Esophagus muscularis mucosa (tissue), 4 donors: ENCODE measurements around the gene NAA80. TPM values are rescaled to one million over a fixed set of nuclear protein-coding genes. Genes with fewer than 3 reads are reported as not detected.
A peak's percentile ranks its signal among the peaks of the same experiment; 100 is the strongest.
"Not testable (repeated sequence)": the region's sequence is repeated elsewhere in the genome, so short reads cannot be mapped to it uniquely, and the experiment has no call there.

Source experiments
- DNase-seq: peaks from one replicate; pipeline ENCODE4 v3.0.0-alpha.2; 2017; ENCODE audit errors: extremely low spot score
- H3K27ac ChIP-seq, 4 donors: fragments of 200-600 bp; sonication (generic); replicated peaks in 1 of 4; 1 replicate in 3 of 4; 2 replicates in 1 of 4; pipeline ENCODE4 v1.5.1; 2016 to 2019; ENCODE audit warnings: mild to moderate bottlenecking in 1 of 4
- H3K27me3 ChIP-seq, 4 donors: fragments of 200-600 bp; sonication (generic); one replicate each; pipeline versions ENCODE4 v1.5.1 to v1.6.0; 2016 to 2019
- H3K36me3 ChIP-seq, 4 donors: fragments of 200-600 bp; sonication (generic); one replicate each; pipeline ENCODE4 v1.5.1; 2016 to 2019
- H3K4me1 ChIP-seq, 4 donors: fragments of 200-600 bp; sonication (generic); one replicate each; pipeline ENCODE4 v1.5.1; 2016 to 2019
- H3K4me3 ChIP-seq, 4 donors: fragments of 200-600 bp; sonication (generic); 1 replicate in 2 of 4; 2 replicates in 2 of 4; pipeline ENCODE4 v1.5.1; 2016 to 2019; ENCODE audit warnings: mild to moderate bottlenecking in 4 of 4, moderate library complexity in 1 of 4
- H3K9me3 ChIP-seq, 4 donors: fragments of 200-600 bp; sonication (generic); 1 replicate in 3 of 4; 2 replicates in 1 of 4; pipeline ENCODE4 v1.5.1; 2016 to 2019
- CTCF ChIP-seq, 3 experiments: fragments of 200-600 bp in 2 of 3; fragments of 450-650 bp in 1 of 3; sonication (generic) in 2 of 3; IDR thresholded peaks; one replicate each; pipeline ENCODE4 v1.5.1; 2017 to 2019; ENCODE audit warnings: antibody characterized with exemption in 3 of 3, mild to moderate bottlenecking in 2 of 3, moderate library complexity in 1 of 3
- EP300 ChIP-seq: sonication (generic); formaldehyde crosslinking; IDR thresholded peaks from one replicate; pipeline ENCODE4 v1.6.1; 2017; ENCODE audit warnings: antibody characterized with exemption
- POLR2A ChIP-seq: fragments of 450-650 bp; IDR thresholded peaks from one replicate; pipeline ENCODE4 v1.6.1; 2017; ENCODE audit warnings: antibody characterized with exemption, moderate library complexity, mild to moderate bottlenecking, low read depth
- POLR2AphosphoS5 ChIP-seq, 2 donors: sonication (generic); formaldehyde crosslinking; IDR thresholded peaks; one replicate each; pipeline ENCODE4 v1.6.1; 2017; ENCODE audit warnings: antibody characterized with exemption in 2 of 2
- WGBS: methylation state at CpG from one replicate; pipeline ENCODE4 v1.1.5; 2018; 5-methylcytosine and 5-hydroxymethylcytosine counted together
- intact Hi-C: fragments of 100-400 bp; cut with DNase I; formaldehyde crosslinking; loops from one replicate; pipeline ENCODE4 v1.15.1; 2023
- total RNA-seq, 4 donors: library from RNA; depleted of rRNA; stranded (reverse); fragments of >200 nt; gene quantifications; one replicate each; pipeline versions ENCODE4 v1.1.0 to v1.2.1, GENCODE V29; 2016

NAA80 gene
- total RNA-seq, 4 donors from 2014 or later: 6.8 to 9.5 (median 8.0) TPM

- Histone ChIP-seq H3K4me1 (peaks cover 35 to 72% (median 57%) of the 10 kb centered on the region in 4 donors), H3K27me3 (peaks cover 0 to 40% (median 5%) of the 10 kb centered on the region in 4 donors), H3K36me3 (peaks cover 0 to 24% (median 9%) of the 10 kb centered on the region in 4 donors), H3K4me3 (peak overlapping the region; percentile 39 to 57 (median 42)), H3K27ac (peak overlapping the region in 3 of 4 donors; percentile 19 to 56 (median 32)), H3K9me3 (no peaks in the 10 kb centered on the region)
- intact Hi-C loops: loop anchor here (2.0 to 5.0 kb wide), 4 partner anchors 14 to 151 kb away; partner anchors contain the start of gene GNAT1
- DNase-seq: no peak
- WGBS: 12% methylated on average over 25 of the region's 61 CpGs
- TF ChIP-seq EP300 (no peak), CTCF (IDR thresholded peaks at IDR 0.05) (peak; percentile 97 to 99 (median 98)), POLR2AphosphoS5 (IDR thresholded peaks at IDR 0.05) (peak; percentile 67 to 81), POLR2A (no peak)
These were observed 26.1 kb downstream of the NAA80 start for GRCh38 chr3:50272911-50273688.

- not testable (repeated sequence) for H3K9me3 ChIP-seq, DNase-seq
- intact Hi-C loops: loop anchor here (2.0 to 5.0 kb wide), 4 partner anchors 14 to 150 kb away; partner anchors contain the start of gene GNAT1
- H3K4me1 ChIP-seq: peaks cover 40 to 78% (median 63%) of the 10 kb centered on the region in 4 donors
- H3K27ac ChIP-seq: peak overlapping the region in 2 of 4 donors; percentile 3 to 19
- peaks cover 0 to 24% (median 9%) of the 10 kb centered on the region in 4 donors for H3K36me3 ChIP-seq
- H3K4me3 ChIP-seq: peak overlapping the region in 1 of 4 donors; percentile 39
- peaks cover 0 to 40% (median 5%) of the 10 kb centered on the region in 4 donors for H3K27me3 ChIP-seq
- WGBS: 61% methylated on average over 10 of the region's 10 CpGs
These were observed 26.7 kb downstream of the NAA80 start for GRCh38 chr3:50272538-50272910.

- TF ChIP-seq POLR2AphosphoS5 (IDR thresholded peaks at IDR 0.05): no peak
- TF ChIP-seq POLR2A: no peak
- no peak for TF ChIP-seq EP300
- no peak for TF ChIP-seq CTCF (IDR thresholded peaks at IDR 0.05)
- no peak for DNase-seq
- H3K4me1 ChIP-seq: peaks cover 47 to 87% (median 73%) of the 10 kb centered on the region in 4 donors
- H3K27ac ChIP-seq: peak overlapping the region in 2 of 4 donors; percentile 13 to 23
- no peaks in the 10 kb centered on the region for H3K9me3 ChIP-seq
- peaks cover 0 to 17% (median 6%) of the 10 kb centered on the region in 4 donors for H3K36me3 ChIP-seq
- WGBS: 77% methylated on average over 8 of the region's 10 CpGs
- H3K27me3 ChIP-seq: peaks cover 0 to 33% (median 5%) of the 10 kb centered on the region in 4 donors
- intact Hi-C loops: loop anchor here (5.0 kb wide), 2 partner anchors 79 to 149 kb away; partner anchors contain the start of gene GNAT1
- peak overlapping the region in 1 of 4 donors; percentile 66 for H3K4me3 ChIP-seq
These were observed 27.8 kb downstream of the NAA80 start for GRCh38 chr3:50271314-50271936.

- H3K4me3 ChIP-seq: peak overlapping the region; percentile 35 to 74 (median 63)
These were observed 28.6 kb downstream of the NAA80 start for GRCh38 chr3:50270422-50271224.

More at GRCh38 chr3:50270422-50271224, 28.6 kb downstream of the NAA80 start:
- DNase-seq: no peak
- Histone ChIP-seq H3K4me1 (peaks cover 55 to 93% (median 77%) of the 10 kb centered on the region in 4 donors), H3K36me3 (peaks cover 0 to 10% (median under 1%) of the 10 kb centered on the region in 4 donors), H3K27me3 (peaks cover 0 to 25% (median 5%) of the 10 kb centered on the region in 4 donors), H3K9me3 (no peaks in the 10 kb centered on the region), H3K27ac (peak overlapping the region; percentile 23 to 100 (median 94))
- peak in 1 of 2 donors; percentile 24 for TF ChIP-seq POLR2AphosphoS5 (IDR thresholded peaks at IDR 0.05)
- TF ChIP-seq CTCF (IDR thresholded peaks at IDR 0.05): no peak
- 87% methylated on average over 15 of the region's 19 CpGs for WGBS
- intact Hi-C loops: loop anchor here (5.0 kb wide), 2 partner anchors 78 to 148 kb away; partner anchors contain the start of gene GNAT1
